Measurements from ENCODE around the gene SLTM. TPM values are rescaled to one million over a fixed set of nuclear protein-coding genes. Genes with fewer than 3 reads are reported as not detected.
"Not testable (repeated sequence)": the region's sequence is repeated elsewhere in the genome, so short reads cannot be mapped to it uniquely, and the experiment has no call there.

Gene SLTM
- total RNA-seq, 1 donor from 2014 or later, result 93.9 TPM

DNA sequence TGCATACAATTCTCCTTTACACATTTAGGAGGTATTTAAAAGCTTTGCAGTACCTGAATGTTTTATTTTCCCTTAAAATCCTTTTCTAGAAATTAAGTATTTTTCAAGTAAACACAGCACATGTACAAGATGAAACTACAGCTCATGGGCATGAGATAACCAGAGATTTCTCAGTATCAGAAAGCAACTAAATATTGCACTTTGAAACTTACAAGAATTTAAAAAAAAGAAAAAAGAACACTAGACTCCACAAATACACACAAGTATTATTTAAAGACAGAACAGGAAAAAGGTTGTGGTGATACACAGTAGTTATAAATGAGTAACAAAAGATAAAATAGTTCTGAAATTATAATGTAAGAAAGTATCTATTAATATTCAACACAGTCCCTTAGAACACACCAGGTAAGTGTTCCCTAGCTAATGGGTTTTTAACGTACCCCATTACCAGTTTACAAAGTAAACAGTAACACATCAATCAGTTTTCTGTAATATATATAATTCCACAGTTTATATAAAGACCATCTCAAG is 35.3 kb downstream of the SLTM start:
- Mint-ChIP-seq H3K27ac (ENCODE audit: unreplicated experiment) (no peak overlapping the region), H3K4me1 (ENCODE audit: unreplicated experiment) (peaks cover 4% of the 10 kb centered on the region)
- no peak for DNase-seq (ENCODE audit: extremely low spot score, unreplicated experiment)

GRCh38 chr15:58889363-58889762 is 44.1 kb downstream of the SLTM start:
- H3K36me3 Mint-ChIP-seq (ENCODE audit: unreplicated experiment), result peaks cover 77% of the 10 kb centered on the region
- no peaks in the 10 kb centered on the region for H3K4me1 Mint-ChIP-seq (ENCODE audit: unreplicated experiment)
- no peak overlapping the region for H3K4me3 Mint-ChIP-seq (ENCODE audit: unreplicated experiment)
- H3K27me3 Mint-ChIP-seq (ENCODE audit: unreplicated experiment), result no peaks in the 10 kb centered on the region
- DNase-seq (ENCODE audit: extremely low spot score, unreplicated experiment), result no peak
- no peaks in the 10 kb centered on the region for H3K9me3 Mint-ChIP-seq (ENCODE audit: unreplicated experiment)
- H3K27ac Mint-ChIP-seq (ENCODE audit: unreplicated experiment), result peak overlapping the region; percentile 48
- TF ChIP-seq, protein P1, sequence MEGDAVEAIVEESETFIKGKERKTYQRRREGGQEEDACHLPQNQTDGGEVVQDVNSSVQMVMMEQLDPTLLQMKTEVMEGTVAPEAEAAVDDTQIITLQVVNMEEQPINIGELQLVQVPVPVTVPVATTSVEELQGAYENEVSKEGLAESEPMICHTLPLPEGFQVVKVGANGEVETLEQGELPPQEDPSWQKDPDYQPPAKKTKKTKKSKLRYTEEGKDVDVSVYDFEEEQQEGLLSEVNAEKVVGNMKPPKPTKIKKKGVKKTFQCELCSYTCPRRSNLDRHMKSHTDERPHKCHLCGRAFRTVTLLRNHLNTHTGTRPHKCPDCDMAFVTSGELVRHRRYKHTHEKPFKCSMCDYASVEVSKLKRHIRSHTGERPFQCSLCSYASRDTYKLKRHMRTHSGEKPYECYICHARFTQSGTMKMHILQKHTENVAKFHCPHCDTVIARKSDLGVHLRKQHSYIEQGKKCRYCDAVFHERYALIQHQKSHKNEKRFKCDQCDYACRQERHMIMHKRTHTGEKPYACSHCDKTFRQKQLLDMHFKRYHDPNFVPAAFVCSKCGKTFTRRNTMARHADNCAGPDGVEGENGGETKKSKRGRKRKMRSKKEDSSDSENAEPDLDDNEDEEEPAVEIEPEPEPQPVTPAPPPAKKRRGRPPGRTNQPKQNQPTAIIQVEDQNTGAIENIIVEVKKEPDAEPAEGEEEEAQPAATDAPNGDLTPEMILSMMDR (IDR thresholded peaks at IDR 0.05), result no peak

More for the DNA sequence above, 35.3 kb downstream of the SLTM start:
- peaks cover 56% of the 10 kb centered on the region for H3K36me3 Mint-ChIP-seq (ENCODE audit: unreplicated experiment)
- TF ChIP-seq, protein P1 (IDR thresholded peaks at IDR 0.05), result no peak
- H3K4me3 Mint-ChIP-seq (ENCODE audit: unreplicated experiment), result no peak overlapping the region
- no peaks in the 10 kb centered on the region for H3K9me3 Mint-ChIP-seq (ENCODE audit: unreplicated experiment)
- H3K27me3 Mint-ChIP-seq (ENCODE audit: unreplicated experiment), result no peaks in the 10 kb centered on the region

GRCh38 chr15:58886921-58887320 is 46.6 kb downstream of the SLTM start:
- H3K4me1 Mint-ChIP-seq (ENCODE audit: unreplicated experiment), result no peaks in the 10 kb centered on the region
- no peak overlapping the region for H3K27ac Mint-ChIP-seq (ENCODE audit: unreplicated experiment)
- TF ChIP-seq, protein P1 (IDR thresholded peaks at IDR 0.05), result no peak
- H3K36me3 Mint-ChIP-seq (ENCODE audit: unreplicated experiment), result peaks cover 69% of the 10 kb centered on the region
- no peaks in the 10 kb centered on the region for H3K27me3 Mint-ChIP-seq (ENCODE audit: unreplicated experiment)
- H3K9me3 Mint-ChIP-seq (ENCODE audit: unreplicated experiment), result no peaks in the 10 kb centered on the region
- H3K4me3 Mint-ChIP-seq (ENCODE audit: unreplicated experiment), result no peak overlapping the region
- DNase-seq (ENCODE audit: extremely low spot score, unreplicated experiment), result no peak

DNA sequence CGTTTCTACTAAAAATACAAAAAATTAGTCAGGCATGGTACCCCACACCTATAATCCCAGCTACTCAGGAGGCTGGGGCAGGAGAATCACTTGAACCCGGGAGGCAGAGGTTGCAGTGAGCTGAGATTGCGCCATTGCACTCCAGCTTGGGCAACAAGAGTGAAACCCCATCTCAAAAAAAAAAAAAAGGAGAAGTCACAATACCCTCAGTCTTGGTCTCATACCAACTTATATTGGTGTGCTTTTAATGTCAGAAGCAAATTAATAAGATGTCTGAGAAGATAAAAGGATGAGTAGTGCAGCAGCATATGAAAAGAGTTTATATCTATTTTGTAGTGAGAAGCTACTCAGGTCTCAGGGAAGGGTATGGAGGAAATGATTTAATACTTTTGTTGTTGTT is 49.6 kb downstream of the SLTM start:
- not testable (repeated sequence) for H3K4me3 Mint-ChIP-seq (ENCODE audit: unreplicated experiment); H3K27me3 Mint-ChIP-seq (ENCODE audit: unreplicated experiment); H3K27ac Mint-ChIP-seq (ENCODE audit: unreplicated experiment); H3K9me3 Mint-ChIP-seq (ENCODE audit: unreplicated experiment); DNase-seq (ENCODE audit: extremely low spot score, unreplicated experiment); H3K4me1 Mint-ChIP-seq (ENCODE audit: unreplicated experiment)
- H3K36me3 Mint-ChIP-seq (ENCODE audit: unreplicated experiment), result peaks cover 78% of the 10 kb centered on the region

GRCh38 chr15:58882243-58882642 is 51.2 kb downstream of the SLTM start:
- DNase-seq (ENCODE audit: extremely low spot score, unreplicated experiment), result no peak
- peaks cover 73% of the 10 kb centered on the region for H3K36me3 Mint-ChIP-seq (ENCODE audit: unreplicated experiment)
- H3K4me1 Mint-ChIP-seq (ENCODE audit: unreplicated experiment), result no peaks in the 10 kb centered on the region
- no peak overlapping the region for H3K4me3 Mint-ChIP-seq (ENCODE audit: unreplicated experiment)
- H3K9me3 Mint-ChIP-seq (ENCODE audit: unreplicated experiment), result no peaks in the 10 kb centered on the region
- H3K27me3 Mint-ChIP-seq (ENCODE audit: unreplicated experiment), result no peaks in the 10 kb centered on the region
- H3K27ac Mint-ChIP-seq (ENCODE audit: unreplicated experiment), result no peak overlapping the region
- TF ChIP-seq, protein P1 (IDR thresholded peaks at IDR 0.05), result no peak

- H3K4me3 Mint-ChIP-seq (ENCODE audit: unreplicated experiment), result no peak overlapping the region
- no peaks in the 10 kb centered on the region for H3K9me3 Mint-ChIP-seq (ENCODE audit: unreplicated experiment)
- TF ChIP-seq, protein P1 (IDR thresholded peaks at IDR 0.05), result no peak
- H3K36me3 Mint-ChIP-seq (ENCODE audit: unreplicated experiment), result peaks cover 68% of the 10 kb centered on the region
- H3K4me1 Mint-ChIP-seq (ENCODE audit: unreplicated experiment), result no peaks in the 10 kb centered on the region
- no peak for DNase-seq (ENCODE audit: extremely low spot score, unreplicated experiment)
- H3K27ac Mint-ChIP-seq (ENCODE audit: unreplicated experiment), result no peak overlapping the region
- H3K27me3 Mint-ChIP-seq (ENCODE audit: unreplicated experiment), result no peaks in the 10 kb centered on the region
Observed at GRCh38 chr15:58880320-58880719, 53.2 kb downstream of the SLTM start.
